Fibroblast of skin of abdomen (primary cell): Measurements from ENCODE around the gene MDP1.

Source experiments
- DNase-seq: peaks from one replicate; pipeline ENCODE4 v3.0.0-alpha.2; 2013

Gene MDP1

GRCh38 chr14:24179961-24180796, 35.7 kb downstream of the MDP1 start:
- DNase-seq, result peak; percentile 59

- no peak for DNase-seq
These were observed 36.4 kb downstream of the MDP1 start for GRCh38 chr14:24179294-24179960.

GRCh38 chr14:24178399-24179178, 37.3 kb downstream of the MDP1 start:
- no peak for DNase-seq

DNA sequence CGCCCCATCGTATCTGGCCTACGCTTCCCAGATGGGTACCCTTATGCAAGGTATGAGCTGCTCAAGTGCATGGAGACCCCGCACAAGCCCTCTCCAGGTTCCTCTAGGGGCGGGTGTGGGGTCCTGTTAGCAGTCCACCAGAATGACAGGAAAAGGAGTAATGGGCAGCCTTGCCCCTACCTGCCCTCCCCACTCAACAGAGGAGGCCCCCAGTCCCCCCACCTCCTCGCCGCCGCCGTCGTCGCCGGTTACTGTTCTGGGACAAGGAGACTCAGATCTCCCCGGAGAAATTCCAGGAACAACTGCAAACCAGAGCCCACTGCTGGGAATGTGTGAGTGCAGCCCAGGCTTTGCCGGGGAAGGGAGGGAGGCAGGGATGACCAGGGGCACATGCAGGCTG, 38.0 kb downstream of the MDP1 start:
- DNase-seq, result no peak

DNA sequence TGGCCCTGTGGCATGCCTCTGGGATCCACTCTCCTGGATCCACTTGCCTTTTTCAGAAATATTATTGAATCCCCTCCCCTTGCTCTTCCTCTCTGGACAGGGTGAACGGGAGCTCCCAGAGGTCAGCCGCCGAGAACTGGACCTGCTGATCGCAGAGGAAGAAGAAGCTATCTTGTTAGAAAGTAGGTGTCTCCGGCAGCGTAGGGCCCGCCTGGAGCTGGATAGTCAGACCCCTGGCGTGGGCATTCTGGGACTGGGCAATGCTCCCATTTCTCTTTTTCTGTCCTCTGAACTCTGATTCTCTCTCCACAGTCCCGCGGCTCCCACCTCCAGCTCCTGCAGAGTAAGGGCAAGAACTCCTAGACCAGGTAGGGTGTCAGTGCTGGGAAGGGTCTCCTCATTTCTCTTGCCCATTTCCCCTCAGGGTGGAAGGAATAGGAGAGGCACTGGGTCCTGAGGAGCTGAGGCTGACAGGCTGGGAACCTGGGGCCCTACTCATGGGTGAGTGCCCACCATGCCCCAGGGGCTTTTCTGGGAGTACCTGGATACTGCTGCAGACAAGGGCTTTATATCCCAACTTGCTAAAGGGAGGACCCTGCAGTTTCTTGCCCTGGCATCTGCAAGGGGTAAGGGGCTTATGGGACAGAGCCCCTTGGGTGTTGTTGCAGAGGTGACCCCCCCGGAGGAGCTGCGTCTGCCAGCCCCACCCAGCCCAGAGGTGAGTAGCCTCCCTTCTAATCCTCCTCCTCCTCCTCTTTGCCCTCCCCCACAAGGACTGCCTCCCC, 38.6 kb downstream of the MDP1 start:
- no peak for DNase-seq

GRCh38 chr14:24176599-24176998, 39.3 kb downstream of the MDP1 start:
- no peak for DNase-seq

- DNase-seq, result no peak
These were observed 43.0 kb downstream of the MDP1 start for GRCh38 chr14:24172871-24173281.

DNA sequence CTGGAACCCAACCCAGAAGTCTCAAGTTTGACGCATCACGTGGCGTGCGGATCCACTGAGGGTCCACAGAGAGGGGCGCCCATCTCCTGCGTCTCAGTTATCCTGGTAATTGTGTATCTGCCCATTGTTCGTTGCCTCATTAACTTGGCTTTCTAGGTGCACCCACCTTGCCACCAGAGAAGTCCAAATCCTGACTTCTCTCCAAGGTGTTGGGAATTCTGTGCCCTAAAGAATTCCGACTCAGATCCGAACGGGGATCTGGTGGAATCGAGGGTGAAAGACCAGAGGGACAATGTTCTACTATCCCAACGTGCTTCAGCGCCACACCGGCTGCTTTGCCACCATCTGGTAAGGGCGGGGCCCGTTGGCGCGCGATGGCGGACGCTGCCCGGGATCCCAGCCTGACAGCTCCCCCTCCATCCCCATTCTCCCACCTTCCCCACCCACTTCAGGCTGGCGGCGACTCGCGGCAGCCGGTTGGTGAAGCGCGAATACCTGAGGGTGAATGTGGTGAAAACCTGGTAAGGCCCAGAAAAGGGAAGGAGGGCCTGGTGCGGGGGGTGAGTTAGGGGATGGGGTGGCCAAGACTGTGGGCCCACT, 43.5 kb downstream of the MDP1 start:
- DNase-seq, result no peak

DNA sequence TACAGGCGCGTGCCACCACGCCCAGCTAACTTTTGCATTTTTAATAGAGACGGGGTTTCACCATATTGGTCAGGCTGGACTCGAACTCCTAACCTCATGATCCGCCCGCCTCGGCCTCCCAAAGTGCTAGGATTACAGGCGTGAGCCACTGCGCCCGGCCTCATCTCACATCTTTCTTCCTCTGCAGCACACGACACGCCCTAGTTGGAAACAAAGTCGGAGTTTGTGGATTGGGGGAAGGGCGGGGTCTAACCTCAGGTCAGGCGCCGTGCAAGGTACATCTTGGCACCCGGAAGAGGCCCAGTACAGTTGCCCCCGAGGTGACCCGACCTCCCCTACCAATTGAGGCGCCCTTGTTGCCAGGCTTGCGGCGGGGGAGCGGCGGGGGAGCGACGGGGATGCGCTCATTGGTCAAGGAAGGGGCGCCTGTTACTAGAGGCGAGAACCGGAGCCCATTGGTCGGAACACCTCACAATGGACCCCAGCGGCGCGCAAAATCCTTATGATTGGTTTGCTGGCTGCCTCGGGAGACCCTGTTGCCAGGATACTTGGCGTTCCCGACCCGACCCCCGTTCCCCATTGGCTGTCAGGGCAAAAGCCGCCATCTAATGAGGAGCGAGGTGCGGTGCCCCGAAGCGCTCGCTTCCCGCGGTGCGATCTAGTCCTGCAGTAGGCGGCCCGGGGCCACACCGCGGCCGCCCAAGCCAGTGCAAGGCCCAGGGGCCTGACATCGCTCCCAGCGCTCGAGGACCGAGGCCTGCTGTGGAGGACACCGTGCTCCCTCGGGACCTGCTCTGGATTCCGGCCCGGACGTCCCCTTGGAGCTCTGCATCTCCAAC, 44.2 kb downstream of the MDP1 start, which contains the start of gene REC8:
Gene REC8 (plus strand): TSS at position 659 of the 839 bp plus-strand sequence. CDS start 473 bp downstream, outside the sequence.
- peak; percentile 83 for DNase-seq

DNA sequence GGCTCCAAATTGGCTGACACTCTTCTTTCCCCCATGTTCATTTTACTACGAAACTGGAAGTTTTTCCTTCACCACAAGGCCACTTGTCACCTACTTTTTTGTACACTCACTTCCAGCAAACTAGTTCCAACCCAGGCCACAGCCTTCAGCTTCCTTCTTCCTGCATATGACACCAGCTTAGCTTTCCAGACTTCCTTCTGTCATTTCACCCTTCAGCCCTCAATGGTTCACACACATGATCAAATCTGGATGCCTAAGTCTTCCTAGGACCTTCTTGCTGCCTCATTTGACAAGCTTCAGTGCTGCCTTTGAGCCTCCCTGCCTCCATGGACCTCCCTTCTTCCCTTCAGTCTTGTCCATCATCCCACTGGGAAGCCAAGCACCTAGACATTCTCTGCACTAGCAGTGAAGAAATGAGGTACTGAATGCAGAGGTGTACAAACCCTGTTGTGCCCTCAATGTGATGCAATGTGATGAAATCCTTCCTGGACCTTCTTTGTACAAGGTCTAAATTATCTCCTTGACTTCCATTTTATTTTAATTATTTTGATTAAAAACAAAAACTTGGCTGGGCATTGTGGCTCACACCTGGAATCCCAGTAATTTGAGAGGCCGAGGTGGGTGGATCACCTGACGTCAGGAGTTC, 48.3 kb downstream of the MDP1 start:
- DNase-seq, result no peak

GRCh38 chr14:24165785-24166184, 50.1 kb downstream of the MDP1 start:
- DNase-seq, result no peak

GRCh38 chr14:24164518-24164991, 51.3 kb downstream of the MDP1 start:
- DNase-seq, result no peak
